ENCODE data around the gene ZNF786.
"Not testable (repeated sequence)": the region's sequence is repeated elsewhere in the genome, so short reads cannot be mapped to it uniquely, and the experiment has no call there.

Gene ZNF786, protein sequence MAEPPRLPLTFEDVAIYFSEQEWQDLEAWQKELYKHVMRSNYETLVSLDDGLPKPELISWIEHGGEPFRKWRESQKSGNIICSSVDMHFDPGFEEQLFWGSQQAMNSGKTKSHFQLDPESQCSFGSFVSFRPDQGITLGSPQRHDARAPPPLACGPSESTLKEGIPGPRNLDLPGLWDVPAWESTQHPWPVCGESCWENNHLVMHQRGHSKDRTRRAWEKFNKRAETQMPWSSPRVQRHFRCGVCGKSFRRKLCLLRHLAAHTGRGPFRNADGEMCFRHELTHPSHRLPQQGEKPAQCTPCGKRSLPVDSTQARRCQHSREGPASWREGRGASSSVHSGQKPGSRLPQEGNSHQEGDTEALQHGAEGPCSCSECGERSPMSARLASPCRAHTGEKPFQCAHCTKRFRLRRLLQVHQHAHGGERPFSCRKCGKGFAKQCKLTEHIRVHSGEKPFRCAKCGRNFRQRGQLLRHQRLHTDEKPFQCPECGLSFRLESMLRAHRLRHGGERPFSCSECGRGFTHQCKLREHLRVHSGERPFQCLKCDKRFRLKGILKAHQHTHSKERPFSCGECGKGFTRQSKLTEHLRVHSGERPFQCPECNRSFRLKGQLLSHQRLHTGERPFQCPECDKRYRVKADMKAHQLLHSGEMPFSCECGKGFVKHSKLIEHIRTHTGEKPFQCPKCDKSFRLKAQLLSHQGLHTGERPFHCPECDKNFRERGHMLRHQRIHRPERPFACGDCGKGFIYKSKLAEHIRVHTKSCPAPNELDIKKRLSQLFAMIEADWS

DNA sequence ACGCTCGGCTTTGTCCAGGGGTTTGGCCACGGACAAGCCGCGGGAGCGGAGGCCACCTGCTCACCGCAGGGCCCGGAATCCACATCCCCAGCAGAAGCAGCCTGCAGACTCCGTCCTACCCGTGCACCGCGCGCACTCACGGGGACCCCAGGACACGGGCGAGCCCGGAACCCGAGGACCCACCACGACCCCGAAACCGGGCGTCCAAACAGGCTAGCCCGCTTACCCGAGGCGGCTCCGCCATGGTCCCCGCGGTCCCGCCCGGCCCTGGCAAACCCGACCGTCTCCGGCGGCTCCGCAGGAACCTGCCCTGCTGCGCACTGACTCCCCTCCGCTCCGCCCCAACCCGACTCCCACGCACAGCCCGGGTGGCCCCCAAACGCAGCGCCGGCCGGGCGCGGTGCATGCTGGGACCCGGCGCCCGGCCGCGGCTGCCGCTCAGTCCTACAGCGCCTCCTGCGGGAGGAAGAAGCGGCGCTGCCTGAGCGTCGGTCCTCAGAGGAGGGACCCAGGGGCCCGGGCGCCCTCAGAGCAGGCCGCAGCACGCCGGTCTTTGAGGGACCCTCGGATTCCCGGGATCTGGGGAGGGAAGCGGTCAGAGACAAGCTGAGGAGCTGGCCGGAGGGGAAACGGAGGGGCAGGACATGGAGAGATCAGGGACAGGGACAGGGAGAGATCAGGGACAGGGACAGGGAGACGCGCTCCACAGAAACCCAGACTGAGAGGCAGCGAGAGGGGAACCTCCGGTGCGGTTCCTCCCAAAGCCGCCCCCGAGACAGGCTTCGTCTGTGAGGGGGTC lies at the start of gene ZNF786:
Gene ZNF786 (minus strand): TSS at position 322 of the 799 bp plus-strand sequence. CDS start 78 bp downstream, at position 244.
- peak; percentile 91 for DNase-seq

DNA sequence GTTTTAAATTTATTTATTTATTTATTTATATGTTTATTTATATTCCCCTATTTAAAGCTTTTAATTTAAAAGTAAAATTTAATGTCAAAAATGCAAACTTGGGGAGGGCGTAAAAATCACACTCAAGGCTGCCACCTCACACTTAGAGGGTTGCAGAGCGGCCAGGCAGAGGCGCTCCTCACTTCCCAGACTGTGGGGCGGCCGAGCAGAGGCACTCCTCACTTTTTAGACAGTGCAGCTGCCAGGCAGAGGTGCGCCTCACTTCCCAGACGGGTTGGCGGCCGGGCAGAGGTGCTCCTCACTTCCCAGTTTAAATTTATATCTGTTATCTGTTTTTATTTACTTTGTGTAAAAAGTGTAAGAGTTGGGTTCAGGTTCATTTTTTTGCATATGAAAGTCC lies 45.6 kb upstream of the ZNF786 start:
- DNase-seq: no peak

DNA sequence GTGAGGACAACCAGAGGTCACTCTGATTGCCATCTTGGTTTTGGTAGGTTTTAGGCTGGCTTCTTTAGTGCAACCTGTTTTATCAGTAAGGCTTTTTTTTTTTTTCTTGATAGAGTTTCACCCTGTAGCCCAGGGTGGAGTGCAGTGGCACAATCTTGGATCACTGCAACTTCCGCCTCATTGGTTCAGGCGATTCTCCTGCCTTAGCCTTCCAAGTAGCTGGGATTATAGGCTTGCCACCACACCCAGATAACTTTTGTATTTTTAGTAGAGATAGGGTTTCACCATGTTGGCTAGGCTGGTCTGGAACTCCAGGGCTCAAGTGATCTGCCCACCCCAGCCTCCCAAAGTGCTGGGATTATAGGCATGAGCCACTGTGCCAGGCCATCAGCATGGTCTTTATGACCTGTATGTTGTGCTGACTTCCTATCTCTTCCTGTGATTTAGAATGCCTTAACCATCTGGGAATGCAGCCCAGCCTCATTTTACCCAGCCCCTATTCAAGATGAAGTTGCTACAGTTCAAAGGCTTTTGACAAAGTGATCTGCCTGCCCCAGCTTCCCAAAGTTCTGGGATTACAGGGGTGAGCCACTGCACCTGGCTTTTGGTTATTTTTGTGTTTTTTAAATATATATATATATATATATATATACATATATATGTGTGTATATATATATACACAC lies 42.7 kb upstream of the ZNF786 start:
- no peak for DNase-seq

DNA sequence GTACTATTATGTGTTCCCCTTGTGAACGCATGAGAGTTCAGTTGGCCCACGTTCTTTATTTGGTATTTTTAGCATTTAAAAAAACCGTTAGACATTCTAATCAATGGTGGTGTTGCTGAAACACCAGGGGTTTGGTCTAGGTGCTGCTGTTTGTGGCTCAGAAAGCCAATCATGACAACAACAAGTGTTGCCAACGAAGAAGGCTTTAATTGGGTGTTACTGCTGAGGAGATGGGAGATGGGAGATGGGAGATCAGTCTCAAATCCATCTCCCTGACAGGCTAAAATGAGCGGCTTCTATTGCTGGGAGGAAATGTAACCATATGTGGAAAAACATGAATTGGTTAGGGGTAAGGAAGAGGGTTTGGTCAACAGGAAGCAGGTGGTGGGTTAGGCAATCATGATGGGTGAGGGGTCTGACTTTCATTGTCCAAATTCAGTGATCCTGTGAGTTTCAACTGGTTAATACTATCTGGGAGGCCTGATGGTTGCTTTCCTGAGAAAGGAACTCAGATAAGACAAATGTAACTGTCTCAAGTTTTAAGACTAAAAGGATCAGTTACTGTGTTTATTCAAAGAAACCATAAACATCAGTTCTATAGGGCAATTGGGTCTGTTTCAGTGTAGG lies 40.2 kb upstream of the ZNF786 start:
- DNase-seq: no peak

DNA sequence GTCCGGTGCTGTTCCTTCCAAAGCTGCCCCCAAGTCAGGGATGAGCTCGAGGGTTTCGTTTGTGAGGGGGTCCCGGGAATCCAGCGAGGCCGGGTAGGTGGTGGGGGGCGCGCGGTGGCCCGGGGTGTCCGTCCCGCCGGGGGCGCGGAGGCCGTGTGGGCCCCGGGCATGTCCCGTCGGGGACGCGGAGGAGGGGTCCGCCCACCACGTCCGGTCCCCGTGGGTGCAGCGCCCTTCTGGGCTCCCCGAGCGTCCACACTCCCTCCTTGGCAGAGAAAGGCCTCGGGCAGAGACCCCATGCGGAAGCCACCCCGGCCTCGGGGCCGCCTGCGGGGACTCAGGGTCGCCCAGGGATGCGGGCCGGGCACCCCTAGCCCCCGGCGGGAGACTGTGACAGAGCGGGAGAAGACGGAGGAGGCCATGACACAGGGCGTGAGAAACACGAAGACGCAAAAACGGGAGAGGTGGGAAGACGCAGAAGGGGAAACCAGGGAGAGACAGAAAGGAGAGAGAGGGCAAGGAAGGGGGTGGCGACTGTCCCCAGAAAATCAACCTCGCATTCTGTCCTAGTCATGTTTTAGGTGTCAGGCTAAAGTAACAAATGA lies 36.2 kb upstream of the ZNF786 start:
- peak; percentile 23 for DNase-seq

DNA sequence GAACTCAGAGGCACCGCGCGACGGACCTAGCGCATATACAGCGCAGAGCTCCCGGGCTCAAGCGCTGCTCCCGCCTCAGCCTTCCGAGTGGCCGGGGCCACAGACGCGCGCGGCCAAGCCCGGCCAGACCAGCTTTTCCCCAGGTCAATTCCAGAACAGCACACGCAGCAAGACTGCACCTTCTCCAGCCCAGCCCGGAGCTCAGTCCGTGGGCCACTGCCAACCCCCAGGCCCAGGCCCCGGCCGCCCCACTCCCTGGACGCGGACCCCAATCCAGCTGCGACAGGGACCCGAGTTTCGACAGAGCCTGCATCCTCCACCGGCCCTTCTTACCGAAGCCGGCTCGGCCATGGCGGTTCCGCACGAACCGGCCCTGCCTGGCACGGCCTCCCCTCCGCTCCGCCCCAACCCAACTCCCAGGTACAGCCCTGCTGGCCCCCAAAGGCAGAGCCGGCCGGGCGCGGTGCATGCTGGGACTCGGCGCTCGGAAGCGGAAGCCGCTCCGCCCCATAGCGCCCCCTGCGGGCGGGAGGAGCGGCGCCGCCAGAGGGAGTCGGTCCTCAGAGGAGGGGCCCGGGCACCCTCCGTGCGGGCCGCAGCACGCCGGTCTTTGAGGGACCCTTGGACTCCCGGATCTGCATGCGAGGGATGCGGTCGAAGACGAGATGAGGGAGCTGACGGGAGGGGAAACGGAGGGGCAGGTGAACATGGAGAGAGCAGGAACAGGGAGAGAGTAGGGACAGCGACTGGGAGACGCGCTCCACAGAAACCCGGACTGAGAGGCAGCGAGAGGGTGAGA lies 35.5 kb upstream of the ZNF786 start, which contains the start of gene ZNF425:
Gene ZNF425 (minus strand): TSS at position 462 of the 799 bp plus-strand sequence. CDS start 111 bp downstream, at position 351.
- peak; percentile 85 for DNase-seq

DNA sequence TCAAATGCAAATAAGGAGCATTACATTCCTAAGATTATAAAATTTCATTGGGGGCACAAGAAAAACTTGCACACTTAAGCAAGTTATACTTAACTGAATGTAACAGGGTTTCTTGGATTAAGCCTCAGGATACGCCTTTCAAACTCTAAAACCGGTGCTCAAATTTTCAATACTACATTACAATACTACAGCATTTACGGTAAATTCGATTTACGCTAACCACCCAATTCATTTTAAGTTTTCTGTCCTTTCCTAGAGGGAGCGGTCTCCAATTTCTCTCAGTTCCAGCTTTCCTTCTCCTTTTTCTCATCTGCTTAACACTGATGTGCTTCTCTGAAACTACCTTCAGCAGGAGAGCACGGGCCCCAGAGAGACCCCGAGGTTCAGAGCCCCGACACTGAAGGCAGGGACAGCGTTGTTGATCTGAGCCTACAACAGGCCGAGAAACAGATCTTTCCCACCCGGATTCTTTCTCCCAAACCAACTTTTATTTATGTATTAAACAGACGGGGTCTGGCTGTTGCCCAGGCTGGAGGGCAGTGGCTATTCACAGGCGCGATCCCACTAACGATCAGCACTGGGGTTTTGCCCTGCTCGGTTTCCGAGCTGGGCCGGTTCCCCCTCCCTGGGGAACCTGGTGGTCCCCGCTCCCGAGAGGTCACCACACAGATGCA lies 34.8 kb upstream of the ZNF786 start:
- DNase-seq: no peak

DNA sequence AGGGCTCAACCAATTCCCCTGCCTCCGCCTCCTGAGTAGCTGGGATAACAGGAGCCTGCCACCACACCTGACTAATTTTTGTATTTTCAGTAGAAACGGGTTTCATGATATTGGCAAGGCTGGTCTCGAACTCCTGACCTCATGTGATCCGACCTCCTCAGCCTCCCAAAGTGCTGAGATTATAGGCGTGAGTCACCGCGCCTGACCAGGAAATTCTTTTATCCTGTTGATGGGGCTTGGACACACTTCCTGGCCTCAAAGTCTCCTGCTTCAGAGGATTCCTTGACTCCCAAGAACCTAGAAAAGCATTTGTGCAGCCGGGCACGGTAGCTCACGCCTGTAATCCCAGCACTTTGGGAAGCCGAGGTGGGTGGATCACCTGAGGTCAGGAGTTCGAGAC lies 19.5 kb upstream of the ZNF786 start:
- no peak for DNase-seq

DNA sequence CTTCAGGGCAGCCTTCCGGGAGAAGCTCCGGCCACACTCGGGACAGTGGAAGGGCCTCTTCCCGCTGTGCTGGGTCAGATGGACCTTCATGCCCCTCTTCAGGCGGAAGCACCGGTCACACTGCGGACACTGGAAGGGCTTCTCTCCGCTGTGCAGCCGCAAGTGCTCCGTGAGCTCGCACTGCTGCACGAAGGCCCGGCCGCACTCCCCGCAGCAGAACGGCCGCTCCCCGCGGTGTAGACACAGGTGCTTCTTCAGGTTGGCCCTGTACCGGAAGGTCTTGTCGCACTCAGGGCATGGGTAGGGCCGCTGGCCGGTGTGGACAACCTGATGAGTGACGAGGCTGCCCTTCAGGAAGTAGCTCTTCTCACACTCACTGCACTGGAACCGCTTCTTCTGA lies 14.2 kb upstream of the ZNF786 start:
- DNase-seq: no peak

DNA sequence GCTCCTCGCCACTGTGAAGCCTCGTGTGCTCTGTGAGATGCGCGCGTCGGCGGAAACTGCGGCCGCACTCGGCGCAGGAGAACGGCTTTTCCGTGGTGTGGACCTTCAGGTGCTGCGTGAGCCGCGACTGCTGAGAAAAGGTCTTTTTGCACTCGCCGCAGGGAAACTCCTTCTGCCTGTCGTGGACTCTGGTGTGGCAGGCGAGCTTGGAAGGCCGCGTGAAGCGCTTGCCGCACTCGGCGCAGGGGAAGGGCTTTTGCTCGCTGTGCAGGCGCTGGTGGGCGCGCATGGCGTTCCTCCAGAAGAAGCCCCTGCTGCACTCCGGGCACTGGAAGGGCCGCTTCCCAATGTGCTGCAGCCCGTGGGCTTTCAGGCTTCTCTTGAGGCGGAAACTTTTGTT lies 13.7 kb upstream of the ZNF786 start:
- no peak for DNase-seq

DNA sequence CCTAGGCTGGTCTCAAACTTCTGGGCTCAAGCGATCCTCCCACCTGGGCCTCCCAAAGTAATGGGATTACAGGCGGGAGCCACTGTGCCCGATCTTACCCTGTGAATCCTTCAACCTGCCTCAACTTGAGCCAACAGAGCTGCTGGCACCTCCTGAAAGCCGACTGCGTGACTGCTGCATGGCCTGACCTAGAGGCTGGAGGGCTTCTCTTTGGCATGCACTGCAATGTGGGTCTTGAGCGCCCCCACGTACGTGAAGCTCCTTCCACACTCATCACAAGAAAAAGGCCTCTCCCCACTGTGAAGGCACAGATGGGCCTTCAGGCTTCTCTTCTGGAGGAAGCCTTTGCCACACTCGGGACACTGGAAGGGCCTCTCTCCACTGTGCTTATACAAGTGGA lies 12.9 kb upstream of the ZNF786 start:
- DNase-seq: no peak

DNA sequence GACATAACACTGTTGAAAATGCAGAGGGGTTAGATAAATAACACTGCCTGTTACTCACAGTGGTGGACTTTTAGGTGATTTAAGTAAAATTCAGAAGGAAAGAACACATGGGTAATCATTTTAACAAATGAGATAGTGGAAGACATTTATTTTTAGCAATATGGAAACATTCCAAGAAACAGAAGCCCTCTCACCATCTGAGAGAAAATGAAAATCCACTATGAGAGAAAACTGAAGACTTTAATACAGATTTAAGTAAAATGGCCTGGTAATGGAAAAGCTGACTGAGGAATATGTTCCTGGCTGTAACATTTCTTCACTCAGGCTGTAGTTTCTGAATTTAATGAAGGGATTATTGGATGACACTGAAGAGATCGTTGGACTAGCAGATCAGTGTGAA lies 12.1 kb upstream of the ZNF786 start:
- no peak for DNase-seq

DNA sequence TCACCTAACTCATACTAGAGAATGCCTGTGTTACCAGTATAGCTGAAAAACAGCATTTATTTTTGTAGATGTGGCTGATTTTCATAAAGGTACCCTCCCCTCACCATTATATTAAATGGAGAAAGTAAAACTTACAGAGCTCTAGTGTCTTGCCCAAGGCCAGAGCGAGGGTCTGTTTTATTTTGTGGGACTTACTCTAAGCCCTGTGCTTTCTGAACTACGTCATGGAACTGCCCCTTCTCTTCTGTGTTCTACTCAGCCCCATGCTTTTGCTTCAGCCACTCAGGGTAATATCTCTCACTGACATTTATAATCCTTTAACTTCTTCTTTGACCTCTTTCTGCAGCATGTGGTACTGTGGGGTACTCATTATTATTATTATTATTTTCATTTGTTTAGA lies 10.3 kb upstream of the ZNF786 start:
- DNase-seq: no peak

DNA sequence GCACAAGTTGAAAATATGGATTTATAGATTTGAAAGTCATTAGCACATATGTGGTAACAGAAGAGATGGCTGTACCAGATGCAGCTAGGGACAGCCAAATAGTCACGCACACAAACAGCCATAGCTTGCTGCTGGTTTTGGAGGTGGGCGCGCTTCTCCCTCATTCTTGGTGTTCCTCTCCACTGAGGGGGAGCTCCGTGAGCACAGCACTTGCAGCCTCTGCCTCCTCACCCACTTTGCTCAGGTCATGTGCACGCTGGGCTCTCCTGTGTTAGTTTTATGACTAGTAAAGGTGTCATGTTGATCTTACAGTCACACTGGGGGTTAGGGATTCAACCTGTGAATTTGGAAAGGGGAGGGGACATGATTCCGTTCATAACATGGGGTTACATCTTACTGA lies 8.5 kb upstream of the ZNF786 start:
- DNase-seq: no peak

DNA sequence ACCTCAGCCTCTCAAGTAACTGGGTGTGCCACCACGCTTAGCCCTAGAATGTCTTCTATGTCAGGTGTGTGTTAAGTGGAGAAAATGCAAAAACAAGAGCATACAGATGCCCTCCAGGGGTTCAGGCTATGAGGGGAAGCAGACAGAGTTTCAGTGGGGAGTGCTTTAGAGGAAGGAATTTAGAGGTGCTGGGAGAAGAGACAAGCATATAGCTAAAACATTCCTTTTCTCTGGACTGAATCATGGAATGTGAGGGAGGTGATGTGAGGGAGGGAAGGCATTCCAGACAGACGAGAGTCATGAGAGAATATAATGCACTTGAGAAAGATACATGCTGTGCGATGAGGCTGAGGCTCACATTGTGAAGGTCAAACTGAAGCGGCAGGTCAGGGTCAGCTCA lies 6.6 kb upstream of the ZNF786 start:
- no peak for DNase-seq

DNA sequence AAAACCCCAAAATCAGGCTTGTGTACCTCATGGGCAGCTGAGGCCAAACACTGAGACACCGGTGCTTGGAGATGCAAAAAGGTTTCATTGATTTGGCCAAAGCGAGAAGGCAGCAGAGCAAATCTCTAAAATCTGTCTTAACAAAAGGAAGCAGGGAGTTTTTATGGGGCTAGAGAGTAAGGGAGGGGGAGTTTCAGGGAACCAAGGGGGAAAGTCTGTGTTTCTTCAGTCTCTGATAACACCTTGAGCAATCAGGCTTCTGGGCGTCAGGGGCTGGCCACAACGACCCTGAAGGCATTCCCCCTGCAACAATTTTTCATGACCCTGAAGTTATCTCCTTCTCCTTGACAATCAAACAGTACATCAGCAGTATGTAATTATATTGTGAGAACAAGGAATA lies 2.7 kb upstream of the ZNF786 start:
- DNase-seq: no peak

DNA sequence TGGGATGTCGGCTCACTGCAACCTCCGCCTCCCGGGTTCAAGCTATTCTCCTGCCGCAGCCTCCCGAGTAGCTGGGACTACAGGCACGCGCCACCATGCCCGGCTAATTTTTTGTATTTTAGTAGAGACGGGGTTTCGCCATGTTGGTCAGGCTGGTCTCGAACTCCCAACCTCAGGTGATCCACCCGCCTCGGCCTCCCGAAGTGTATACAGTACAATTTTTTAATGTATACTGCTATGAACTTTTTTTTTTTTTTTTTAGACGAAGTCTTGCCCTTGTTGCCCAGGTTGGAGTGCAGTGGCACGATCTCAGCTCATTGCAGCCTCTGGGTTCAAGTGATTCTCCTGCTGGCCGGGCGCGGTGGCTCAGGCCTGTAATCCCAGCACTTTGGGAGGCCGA lies 1.7 kb upstream of the ZNF786 start:
- not testable (repeated sequence) for DNase-seq

DNA sequence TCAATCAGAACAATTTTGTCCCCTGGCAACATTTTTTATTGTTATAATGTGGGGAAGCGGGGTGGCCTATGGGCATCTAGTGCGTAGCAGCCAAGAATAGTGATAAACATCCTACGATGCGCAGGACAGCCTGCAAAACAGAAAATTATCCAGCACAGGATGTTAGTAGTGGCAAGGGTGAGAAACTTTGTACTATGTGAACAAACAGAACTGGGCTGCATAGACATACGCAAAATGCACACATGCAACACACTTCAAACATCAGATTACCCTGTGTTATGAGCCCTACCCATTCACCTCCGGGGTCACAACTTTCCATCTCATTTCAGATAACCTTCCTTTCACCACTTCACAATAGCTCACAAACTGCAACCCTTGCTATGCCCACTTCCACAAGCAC lies 3.1 kb downstream of the ZNF786 start:
- DNase-seq: no peak

DNA sequence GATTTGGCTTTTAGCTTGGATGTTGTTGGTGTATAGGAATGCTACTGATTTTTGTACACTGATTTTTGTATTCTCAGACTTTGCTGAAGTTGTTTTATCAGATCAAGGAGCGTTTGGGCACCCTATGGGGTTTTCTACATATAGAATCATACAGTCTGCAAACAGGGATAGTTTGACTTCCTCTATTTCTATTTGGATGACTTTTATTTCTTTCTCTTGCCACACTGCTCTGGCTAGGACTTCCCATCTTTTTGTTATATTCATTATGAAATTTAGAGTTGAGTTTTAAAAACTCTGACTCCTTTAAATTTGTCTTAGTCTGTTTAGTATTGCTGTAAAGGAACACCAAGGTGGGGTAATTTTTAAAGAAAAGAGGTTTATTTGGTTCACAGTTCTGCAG lies 4.7 kb downstream of the ZNF786 start:
- DNase-seq: no peak

DNA sequence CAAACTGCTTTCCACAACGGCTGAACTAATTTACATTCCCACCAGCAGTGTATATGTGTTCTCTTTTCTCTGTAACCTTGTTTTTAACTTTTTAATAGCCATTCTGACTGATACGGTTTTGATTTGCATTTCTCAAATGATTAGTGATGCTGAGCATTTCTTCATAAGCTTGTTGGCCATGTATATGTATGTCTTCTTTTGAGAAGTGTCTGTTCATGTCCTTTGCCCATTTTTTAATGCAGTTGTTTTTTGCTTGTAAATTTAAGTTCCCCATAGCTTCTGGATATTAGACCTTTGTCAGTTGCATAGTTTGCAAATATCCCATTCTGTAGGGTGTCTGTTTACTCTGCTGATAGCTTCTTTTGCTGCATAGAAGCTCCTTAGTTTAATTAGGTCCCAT lies 6.1 kb downstream of the ZNF786 start:
- no peak for DNase-seq
